GM20000 (cell line): Measurements from ENCODE around the gene VSNL1.

Experiments
- DNase-seq: peaks from one replicate; pipeline ENCODE4 v3.0.0; 2012; ENCODE audit warnings: low spot score
- CTCF ChIP-seq: IDR thresholded peaks from 2 replicates; pipeline ENCODE4 v1.5.1; 2012; ENCODE audit warnings: mild to moderate bottlenecking, control low read depth; ENCODE audit errors: extremely low read depth, missing control alignments

Gene VSNL1

GRCh38 chr2:17690776-17691175 lies 150.3 kb downstream of the VSNL1 start:
- TF ChIP-seq CTCF = no peak
- no peak for DNase-seq
